NCI-H1048 (cell line): ENCODE measurements around the gene ZNF276.
"Not testable (repeated sequence)": the region's sequence is repeated elsewhere in the genome, so short reads cannot be mapped to it uniquely, and the experiment has no call there.

Experiments used
- DNase-seq: peaks from one replicate; lab custom pipeline; 2025; lab: John Stamatoyannopoulos, UW

ZNF276 gene

GRCh38 chr16:89783952-89784351, 62.6 kb downstream of the ZNF276 start:
- DNase-seq, result not testable (repeated sequence)

GRCh38 chr16:89784406-89784805, 63.1 kb downstream of the ZNF276 start:
- DNase-seq, result no peak

GRCh38 chr16:89785523-89786155, 64.3 kb downstream of the ZNF276 start:
- no peak for DNase-seq

GRCh38 chr16:89786474-89787364, 65.4 kb downstream of the ZNF276 start:
- no peak for DNase-seq

- DNase-seq, result no peak
These were observed 66.0 kb downstream of the ZNF276 start for GRCh38 chr16:89787365-89787805.
